CD14-positive monocyte (primary cell): ENCODE data around the gene OR6F1. TPM values are rescaled to one million over a fixed set of nuclear protein-coding genes. Genes with fewer than 3 reads are reported as not detected.
"Not testable (repeated sequence)": the region's sequence is repeated elsewhere in the genome, so short reads cannot be mapped to it uniquely, and the experiment has no call there.

Experiments used
- DNase-seq, 3 donors: peaks; one replicate each; pipeline ENCODE4 v3.0.0-alpha.2; 2011 to 2022
- H2AFZ ChIP-seq: 2 replicates; pipeline ENCODE4 v1.6.0; 2012; ENCODE audit warnings: mild to moderate bottlenecking, low read depth, low read length, inconsistent platforms; ENCODE audit not compliant: insufficient read depth, poor library complexity, severe bottlenecking
- H3K27ac ChIP-seq, 2 donors: 1 replicate in 1 of 2; 2 replicates in 1 of 2; pipeline ENCODE4 v1.5.1; 2012 to 2013; ENCODE audit warnings: low read length in 2 of 2, control low read depth in 1 of 2, inconsistent platforms in 1 of 2, low read depth in 1 of 2, mild to moderate bottlenecking in 1 of 2
- H3K27me3 ChIP-seq, 2 donors: one replicate each; pipeline versions ENCODE4 v1.6.0 to v1.6.1; 2011 to 2013; ENCODE audit warnings: low read length in 2 of 2; ENCODE audit not compliant: control insufficient read depth in 2 of 2, insufficient read depth in 2 of 2
- H3K36me3 ChIP-seq, 2 donors: replicated peaks in 1 of 2; 1 replicate in 1 of 2; 2 replicates in 1 of 2; pipeline versions ENCODE4 v1.5.1 to v1.6.1; 2012 to 2013; ENCODE audit warnings: low read length in 2 of 2, control low read depth in 1 of 2, inconsistent platforms in 1 of 2, mild to moderate bottlenecking in 1 of 2; ENCODE audit not compliant: insufficient read depth in 2 of 2, control insufficient read depth in 1 of 2
- H3K4me1 ChIP-seq, 2 donors: 1 replicate in 1 of 2; 2 replicates in 1 of 2; pipeline versions ENCODE4 v1.5.1 to v1.6.1; 2012 to 2013; ENCODE audit warnings: low read length in 2 of 2, control low read depth in 1 of 2, inconsistent platforms in 1 of 2, mild to moderate bottlenecking in 1 of 2, moderate library complexity in 1 of 2; ENCODE audit not compliant: insufficient read depth in 2 of 2, control insufficient read depth in 1 of 2
- H3K4me2 ChIP-seq: replicated peaks from 2 replicates; pipeline ENCODE3; 2012; ENCODE audit warnings: low read length, moderate library complexity, mild to moderate bottlenecking; ENCODE audit not compliant: poor library complexity, severe bottlenecking; ENCODE audit errors: extremely low read depth
- H3K4me3 ChIP-seq, 3 experiments: fragments of 200-600 bp in 1 of 3; sonication (generic) in 1 of 3; replicated peaks in 1 of 3; 1 replicate in 2 of 3; 2 replicates in 1 of 3; pipeline ENCODE4 v1.5.1; 2011 to 2013; ENCODE audit warnings: low read length in 3 of 3, mild to moderate bottlenecking in 3 of 3, control low read depth in 2 of 3, low read depth in 2 of 3, inconsistent platforms in 1 of 3, moderate library complexity in 1 of 3
- H3K79me2 ChIP-seq: 2 replicates; pipeline ENCODE4 v1.6.0; 2012; ENCODE audit warnings: mild to moderate bottlenecking, control low read depth, inconsistent platforms, low read length, moderate library complexity; ENCODE audit not compliant: insufficient read depth
- H3K9ac ChIP-seq: 2 replicates; pipeline ENCODE4 v1.6.0; 2017; ENCODE audit warnings: low read length, mild to moderate bottlenecking; ENCODE audit not compliant: insufficient read depth, poor library complexity, severe bottlenecking
- H3K9me3 ChIP-seq, 2 donors: replicated peaks in 1 of 2; 1 replicate in 1 of 2; 2 replicates in 1 of 2; pipeline versions ENCODE4 v1.5.1 to v1.6.1; 2012 to 2013; ENCODE audit warnings: low read length in 2 of 2, control low read depth in 1 of 2; ENCODE audit not compliant: control insufficient read depth in 1 of 2, insufficient read depth in 1 of 2
- H4K20me1 ChIP-seq: 2 replicates; pipeline ENCODE4 v1.6.0; 2012; ENCODE audit warnings: mild to moderate bottlenecking, low read length, control low read depth, moderate library complexity; ENCODE audit not compliant: insufficient read depth
- H3K27ac Mint-ChIP-seq, 7 donors: one replicate each; pipeline ENCODE4 v1.8.0; 2020; ENCODE audit warnings: mild to moderate bottlenecking in 7 of 7, mixed read lengths in 7 of 7, moderate library complexity in 6 of 7, inconsistent platforms in 2 of 7
- H3K27me3 Mint-ChIP-seq, 3 donors: one replicate each; pipeline ENCODE4 v1.8.0; 2021 to 2022; ENCODE audit warnings: low read depth in 3 of 3, mild to moderate bottlenecking in 3 of 3, mixed read lengths in 3 of 3, moderate library complexity in 3 of 3, inconsistent platforms in 1 of 3
- H3K36me3 Mint-ChIP-seq, 2 donors: one replicate each; pipeline ENCODE4 v1.8.0; 2020; ENCODE audit warnings: mixed read lengths in 2 of 2, inconsistent platforms in 1 of 2, mild to moderate bottlenecking in 1 of 2
- H3K4me1 Mint-ChIP-seq: one replicate; pipeline ENCODE4 v1.8.0; 2020; ENCODE audit warnings: mild to moderate bottlenecking, mixed read lengths
- H3K4me3 Mint-ChIP-seq, 2 donors: one replicate each; pipeline ENCODE4 v1.8.0; 2020; ENCODE audit warnings: mild to moderate bottlenecking in 2 of 2, mixed read lengths in 2 of 2, moderate library complexity in 1 of 2
- H3K9me3 Mint-ChIP-seq, 7 donors: one replicate each; pipeline ENCODE4 v1.8.0; 2020 to 2022; ENCODE audit warnings: mixed read lengths in 7 of 7, mild to moderate bottlenecking in 6 of 7, moderate library complexity in 6 of 7, inconsistent platforms in 2 of 7
- WGBS: methylation state at CpG from one replicate; pipeline ENCODE4 v1.1.5; 2013; ENCODE audit warnings: missing lambda C conversion rate; ENCODE audit not compliant: insufficient coverage; 5-methylcytosine and 5-hydroxymethylcytosine counted together
- intact Hi-C, 2 donors: fragments of 100-400 bp; cut with micrococcal nuclease; formaldehyde crosslinking; loops; one replicate each; pipeline versions ENCODE4 v1.15.0 to v1.15.1; 2023
- polyA plus RNA-seq, 3 donors: library from polyadenylated mRNA; depleted of rRNA in 1 of 3; unstranded in 2 of 3; stranded (reverse) in 1 of 3; fragments of 300-500 nt in 2 of 3; fragments of >200 nt in 1 of 3; fragmentation: Illumina TruSeq in 2 of 3; gene quantifications; 1 replicate in 2 of 3; 2 replicates in 1 of 3; pipeline ENCODE4 v1.2.3, GENCODE V29; 2012 to 2021
- TF ChIP-seq, protein P1 (sequence below): fragments of 200-600 bp; IDR thresholded peaks from one replicate; pipeline ENCODE4 v1.8.0; 2022; ENCODE audit warnings: antibody characterized with exemption, mild to moderate bottlenecking

The OR6F1 gene
- polyA plus RNA-seq, 3 donors: not detected

DNA sequence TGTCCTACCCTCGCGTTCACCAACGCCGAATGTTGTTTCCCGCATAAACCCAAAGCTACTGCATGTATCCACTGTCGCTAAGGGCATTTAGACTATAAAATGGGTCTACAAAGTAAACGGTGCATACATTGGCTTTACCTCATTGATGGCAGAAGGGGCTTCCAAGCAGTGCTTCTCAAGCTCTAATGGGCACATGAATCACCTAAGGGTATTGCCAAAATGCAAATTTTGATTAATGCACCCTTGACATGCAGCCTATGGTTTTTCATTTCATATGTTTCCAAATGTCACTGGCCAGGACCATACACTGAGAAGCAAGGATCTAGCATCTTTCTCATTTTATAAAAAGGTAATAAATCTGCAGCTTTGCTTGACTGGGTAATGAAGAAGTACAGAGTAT, 2.7 kb downstream of the OR6F1 start:
- Histone ChIP-seq H3K36me3 (no peaks in the 10 kb centered on the region), H3K9ac (no peak overlapping the region), H3K9me3 (no peaks in the 10 kb centered on the region), H4K20me1 (no peaks in the 10 kb centered on the region), H3K79me2 (no peaks in the 10 kb centered on the region), H3K27ac (no peak overlapping the region), H3K4me2 (no peak overlapping the region), H2AFZ (no peak overlapping the region), H3K27me3 (no peaks in the 10 kb centered on the region), H3K4me3 (no peak overlapping the region), H3K4me1 (no peaks in the 10 kb centered on the region)
- no peak overlapping the region for H3K4me3 Mint-ChIP-seq
- TF ChIP-seq, protein P1, sequence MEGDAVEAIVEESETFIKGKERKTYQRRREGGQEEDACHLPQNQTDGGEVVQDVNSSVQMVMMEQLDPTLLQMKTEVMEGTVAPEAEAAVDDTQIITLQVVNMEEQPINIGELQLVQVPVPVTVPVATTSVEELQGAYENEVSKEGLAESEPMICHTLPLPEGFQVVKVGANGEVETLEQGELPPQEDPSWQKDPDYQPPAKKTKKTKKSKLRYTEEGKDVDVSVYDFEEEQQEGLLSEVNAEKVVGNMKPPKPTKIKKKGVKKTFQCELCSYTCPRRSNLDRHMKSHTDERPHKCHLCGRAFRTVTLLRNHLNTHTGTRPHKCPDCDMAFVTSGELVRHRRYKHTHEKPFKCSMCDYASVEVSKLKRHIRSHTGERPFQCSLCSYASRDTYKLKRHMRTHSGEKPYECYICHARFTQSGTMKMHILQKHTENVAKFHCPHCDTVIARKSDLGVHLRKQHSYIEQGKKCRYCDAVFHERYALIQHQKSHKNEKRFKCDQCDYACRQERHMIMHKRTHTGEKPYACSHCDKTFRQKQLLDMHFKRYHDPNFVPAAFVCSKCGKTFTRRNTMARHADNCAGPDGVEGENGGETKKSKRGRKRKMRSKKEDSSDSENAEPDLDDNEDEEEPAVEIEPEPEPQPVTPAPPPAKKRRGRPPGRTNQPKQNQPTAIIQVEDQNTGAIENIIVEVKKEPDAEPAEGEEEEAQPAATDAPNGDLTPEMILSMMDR: no peak
- H3K27ac Mint-ChIP-seq: no peak overlapping the region
- intact Hi-C loops: no loop called here
- H3K27me3 Mint-ChIP-seq: no peaks in the 10 kb centered on the region
- 100% methylated on average over 7 of the region's 7 CpGs for WGBS
- no peaks in the 10 kb centered on the region for H3K4me1 Mint-ChIP-seq
- peaks cover 0 to 6% (median 2%) of the 10 kb centered on the region in 7 donors for H3K9me3 Mint-ChIP-seq
- H3K36me3 Mint-ChIP-seq: no peaks in the 10 kb centered on the region
- no peak for DNase-seq

DNA sequence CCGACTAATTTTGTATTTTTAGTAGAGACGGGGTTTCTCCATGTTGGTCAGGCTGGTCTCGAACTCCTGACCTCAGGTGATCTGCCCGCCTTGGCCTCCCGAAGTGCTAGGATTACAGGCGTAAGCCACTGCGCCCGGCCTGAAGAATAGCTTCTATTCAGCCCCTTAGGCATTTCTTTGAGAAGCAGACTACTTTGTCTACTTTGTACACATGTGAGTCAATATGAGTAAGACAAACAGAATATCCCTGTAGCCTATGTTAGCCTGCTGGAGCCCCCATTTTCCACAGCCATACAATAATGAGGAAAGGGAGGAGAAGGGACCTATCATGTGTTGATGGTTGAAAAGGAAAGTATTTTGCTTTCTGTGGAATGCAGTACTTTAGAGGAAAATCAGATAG, 5.8 kb downstream of the OR6F1 start:
- H3K27me3 ChIP-seq, H2AFZ ChIP-seq, H3K9me3 ChIP-seq, H3K27ac Mint-ChIP-seq, H3K4me2 ChIP-seq, H3K4me3 Mint-ChIP-seq, H4K20me1 ChIP-seq, H3K4me3 ChIP-seq, H3K4me1 Mint-ChIP-seq, H3K9ac ChIP-seq, H3K36me3 Mint-ChIP-seq, H3K36me3 ChIP-seq, H3K27ac ChIP-seq, H3K4me1 ChIP-seq, H3K27me3 Mint-ChIP-seq, H3K79me2 ChIP-seq, intact Hi-C loops, DNase-seq: not testable (repeated sequence)
- WGBS: 100% methylated on average over 2 of the region's 8 CpGs
- H3K9me3 Mint-ChIP-seq: peaks cover 0 to 12% (median 2%) of the 10 kb centered on the region in 7 donors
